Measurements from ENCODE around the gene KBTBD3.

KBTBD3 gene, protein sequence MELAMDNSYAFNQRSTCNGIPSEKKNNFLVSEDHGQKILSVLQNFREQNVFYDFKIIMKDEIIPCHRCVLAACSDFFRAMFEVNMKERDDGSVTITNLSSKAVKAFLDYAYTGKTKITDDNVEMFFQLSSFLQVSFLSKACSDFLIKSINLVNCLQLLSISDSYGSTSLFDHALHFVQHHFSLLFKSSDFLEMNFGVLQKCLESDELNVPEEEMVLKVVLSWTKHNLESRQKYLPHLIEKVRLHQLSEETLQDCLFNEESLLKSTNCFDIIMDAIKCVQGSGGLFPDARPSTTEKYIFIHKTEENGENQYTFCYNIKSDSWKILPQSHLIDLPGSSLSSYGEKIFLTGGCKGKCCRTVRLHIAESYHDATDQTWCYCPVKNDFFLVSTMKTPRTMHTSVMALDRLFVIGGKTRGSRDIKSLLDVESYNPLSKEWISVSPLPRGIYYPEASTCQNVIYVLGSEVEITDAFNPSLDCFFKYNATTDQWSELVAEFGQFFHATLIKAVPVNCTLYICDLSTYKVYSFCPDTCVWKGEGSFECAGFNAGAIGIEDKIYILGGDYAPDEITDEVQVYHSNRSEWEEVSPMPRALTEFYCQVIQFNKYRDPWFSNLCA

DNA sequence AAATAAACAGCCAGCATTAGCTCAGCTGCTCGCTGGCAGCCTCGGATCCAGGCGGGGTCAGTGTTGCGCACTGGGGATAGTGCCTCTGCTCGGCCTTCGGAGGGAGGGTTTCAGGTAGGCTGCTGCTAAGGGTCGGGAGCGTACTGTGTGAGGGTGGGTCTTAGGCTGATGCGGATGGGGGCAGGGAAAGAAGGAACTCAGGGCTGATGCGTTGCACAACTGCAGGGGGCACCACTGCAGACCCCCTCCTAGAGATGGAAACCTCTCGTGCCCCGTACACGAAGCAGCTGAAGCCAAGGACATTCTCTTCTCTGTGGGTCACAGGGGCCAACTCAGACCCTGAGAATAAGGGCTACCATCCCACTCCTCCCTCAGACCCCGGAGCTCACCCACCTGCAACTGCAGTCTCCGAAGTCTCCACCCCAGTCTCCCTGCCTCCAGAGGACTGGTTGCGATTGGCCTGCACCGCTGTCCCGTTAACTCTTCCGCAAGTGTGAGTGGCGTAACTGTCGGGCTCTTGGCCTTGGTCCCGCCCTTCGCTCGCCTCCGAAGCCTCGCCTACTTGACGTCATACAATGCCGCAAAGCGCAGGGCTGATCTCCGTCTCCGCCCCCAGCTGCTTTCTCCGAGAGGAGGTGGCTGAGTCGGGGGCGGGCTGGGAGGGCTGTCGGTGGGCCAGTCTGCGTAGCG lies at the start of gene KBTBD3:
TSS of gene KBTBD3 (minus strand) at position 429 of the 690 bp plus-strand sequence. CDS start 18,250 bp downstream, outside the sequence.
- peak; percentile 96 to 98 for DNase-seq

DNA sequence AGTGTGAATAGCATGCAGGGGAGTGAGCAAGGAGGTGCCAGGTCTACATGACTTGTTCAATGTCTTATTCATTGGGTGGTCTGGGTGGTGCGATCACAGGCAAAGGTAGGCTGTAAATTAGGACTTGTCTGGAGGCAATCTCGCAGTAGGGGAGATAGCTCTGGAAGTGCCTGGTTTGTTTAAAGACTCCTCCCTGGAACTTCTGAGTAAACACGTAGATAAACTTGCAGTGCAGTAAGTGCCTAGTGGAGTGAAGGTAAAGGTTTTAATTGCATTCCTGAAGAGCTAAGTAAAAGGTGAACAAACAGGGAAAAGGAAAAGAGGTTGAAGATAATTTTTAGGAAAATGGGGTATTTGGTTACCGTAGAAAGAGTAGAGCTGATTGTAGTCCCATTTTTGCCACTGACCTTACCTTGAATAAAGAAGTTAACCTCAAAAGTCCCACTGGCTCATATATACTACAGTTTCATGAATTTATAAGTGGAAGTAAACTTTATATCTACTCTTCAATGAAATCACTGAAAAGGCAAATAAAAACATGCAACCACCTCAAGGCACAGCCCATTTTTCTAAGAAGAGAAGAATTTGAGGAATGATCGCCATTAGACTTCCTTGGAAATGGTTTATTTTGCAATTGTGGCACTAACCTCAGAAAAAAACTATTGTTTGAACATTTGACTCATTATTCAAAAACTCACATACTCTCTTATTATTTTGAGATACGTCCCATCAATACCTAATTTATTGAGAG lies 44.6 kb upstream of the KBTBD3 start:
- no peak for DNase-seq

DNA sequence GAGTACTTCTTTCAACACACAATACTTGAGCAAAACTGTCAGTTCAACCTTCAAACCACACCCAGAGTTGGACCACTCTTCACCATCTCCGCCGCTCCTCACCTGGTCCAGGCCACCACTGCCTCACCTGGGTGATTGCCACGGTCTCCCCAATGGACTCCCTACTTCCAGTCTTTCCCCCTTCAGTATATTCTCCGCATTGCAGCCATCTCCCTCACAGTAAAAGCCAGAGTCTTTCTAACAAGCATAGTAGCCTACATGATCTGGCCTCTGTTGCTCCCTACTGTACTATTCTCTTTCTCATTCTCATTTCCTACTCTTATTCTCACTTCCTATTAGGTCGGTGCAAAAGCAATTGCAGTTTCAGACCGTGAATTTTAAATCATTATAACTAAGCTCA lies 28.8 kb upstream of the KBTBD3 start:
- no peak for DNase-seq

DNA sequence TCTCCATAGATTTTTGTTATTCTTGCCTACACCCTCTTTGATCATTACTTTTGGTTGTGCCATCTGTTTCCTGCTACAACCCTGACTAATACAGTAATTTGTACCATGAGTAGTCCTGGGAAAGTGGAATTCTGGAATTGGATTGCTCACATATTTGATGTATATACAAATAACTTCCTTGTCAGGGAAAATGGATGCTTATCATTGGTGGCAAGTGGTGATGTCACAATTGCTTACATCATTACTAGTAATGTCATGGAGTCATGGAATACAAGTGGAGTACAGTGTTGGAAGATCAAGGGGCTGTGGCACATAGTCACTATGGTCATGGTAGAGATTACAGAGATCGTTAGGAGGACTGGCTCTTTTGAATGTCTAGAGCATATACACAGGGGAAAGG lies 24.7 kb upstream of the KBTBD3 start:
- no peak for DNase-seq

DNA sequence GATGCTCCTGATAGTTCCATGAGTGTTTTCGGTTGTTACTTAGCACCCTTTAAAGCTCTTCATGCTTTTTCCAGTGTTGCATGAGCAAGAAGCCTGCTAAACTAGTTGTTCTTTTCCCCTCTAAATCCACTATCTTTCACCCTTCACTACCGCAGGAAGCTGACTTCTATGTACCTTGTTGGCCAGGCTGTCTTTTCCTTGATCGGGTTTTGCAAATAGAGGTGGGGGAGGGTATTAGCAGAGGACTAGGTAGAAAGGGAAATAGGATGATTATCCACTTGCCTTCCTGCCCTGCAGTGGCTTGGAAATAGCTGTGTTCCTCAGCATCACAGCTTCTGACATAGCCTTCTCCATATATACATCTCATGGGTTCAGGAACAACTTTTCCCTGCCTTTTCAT lies 24.2 kb upstream of the KBTBD3 start:
- DNase-seq, result no peak

DNA sequence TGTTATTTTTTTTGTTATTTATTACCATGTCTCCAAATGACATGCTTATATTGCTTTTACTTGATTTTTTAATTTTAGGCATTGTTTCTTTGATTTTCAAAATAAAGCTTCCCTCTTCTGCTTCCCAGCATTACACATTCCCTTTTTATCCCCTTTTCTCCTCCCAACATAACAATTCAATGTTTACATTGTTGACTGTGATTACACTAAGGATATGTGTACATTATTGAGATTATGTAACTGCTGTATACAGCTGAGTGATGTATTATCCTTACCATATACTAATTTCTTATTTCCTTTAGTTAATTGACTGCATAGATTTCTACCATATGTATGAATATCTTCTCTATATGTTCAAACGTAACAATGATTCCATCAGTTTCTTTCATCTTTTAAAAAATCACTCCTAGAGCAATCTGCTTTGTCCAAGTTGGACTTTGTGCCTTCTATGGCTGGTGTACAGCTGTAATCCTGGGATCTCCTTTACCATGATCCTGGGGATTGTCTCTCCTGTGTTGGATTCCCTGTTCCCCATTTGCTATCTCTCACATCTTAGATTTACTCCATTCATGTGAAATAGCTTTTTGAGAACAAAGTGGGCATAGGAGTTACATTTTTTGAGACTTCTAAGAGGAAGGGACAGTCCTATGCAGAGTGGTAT lies 21.9 kb upstream of the KBTBD3 start:
- no peak for DNase-seq

DNA sequence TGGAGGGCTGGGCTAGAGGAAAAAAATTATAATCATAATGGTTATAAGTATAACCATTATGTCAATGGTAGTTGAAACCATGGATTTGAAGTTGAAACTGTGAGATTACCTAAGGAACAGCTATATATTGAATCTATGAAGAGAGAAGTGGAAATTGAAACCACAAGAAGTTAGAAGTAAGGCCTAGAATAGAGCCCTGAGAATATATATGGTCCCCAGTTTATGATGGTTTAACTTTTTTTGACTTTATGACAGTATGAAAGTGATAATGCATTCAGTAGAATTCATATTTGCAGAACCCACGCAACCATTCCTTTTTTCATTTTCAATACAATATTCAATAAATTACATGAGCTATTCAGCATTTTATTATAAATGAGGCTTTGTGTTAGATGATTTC lies 15.3 kb upstream of the KBTBD3 start:
- DNase-seq, result no peak

DNA sequence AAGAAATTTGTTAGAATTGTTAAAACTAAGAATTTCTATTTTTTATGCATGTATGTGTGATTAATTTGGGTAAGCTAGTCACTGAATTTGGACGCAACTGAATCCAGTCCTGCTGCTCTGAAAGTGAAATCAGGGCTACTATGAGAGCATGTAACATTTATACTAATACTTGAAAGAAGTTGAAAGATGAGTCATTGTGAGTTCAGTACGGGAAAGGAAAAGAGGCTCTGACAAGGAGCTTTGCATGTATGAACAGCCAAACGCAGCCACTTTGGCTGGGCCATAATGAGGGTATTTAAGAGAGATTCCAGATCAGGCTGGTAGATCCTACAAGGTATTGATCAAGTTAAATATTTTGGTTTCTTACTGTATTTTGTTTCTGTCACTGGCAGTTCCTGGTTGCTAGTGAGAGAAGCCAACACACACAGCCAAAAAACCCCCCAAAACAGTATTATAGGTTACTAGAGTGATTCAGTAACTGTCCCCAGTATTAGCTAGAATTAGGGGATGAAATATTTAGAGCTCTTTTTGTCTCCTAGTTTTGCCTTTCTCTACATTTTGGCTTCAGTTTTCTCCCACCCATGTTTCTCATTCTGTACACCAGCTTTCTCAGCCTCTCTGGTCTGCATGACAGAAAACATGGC lies 14.5 kb upstream of the KBTBD3 start:
- DNase-seq, result no peak

DNA sequence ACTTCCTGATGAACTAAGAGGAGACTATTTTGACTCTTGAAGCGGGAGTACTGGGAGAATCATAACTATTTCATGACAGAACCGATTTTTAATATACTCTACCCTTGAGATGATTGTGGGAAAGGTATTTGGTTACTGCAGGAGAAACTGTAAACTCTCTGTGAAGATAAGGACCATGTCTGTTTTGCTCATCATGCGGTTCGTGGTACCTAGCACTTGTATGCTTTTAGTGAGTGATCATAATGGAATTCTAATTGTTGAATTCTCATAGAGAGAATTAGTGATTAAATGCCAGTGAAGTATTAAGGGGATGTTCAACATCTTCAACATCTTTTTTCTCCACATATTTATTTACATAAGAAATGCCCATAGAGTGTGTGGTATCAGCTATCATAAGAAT lies 11.7 kb upstream of the KBTBD3 start:
- no peak for DNase-seq

DNA sequence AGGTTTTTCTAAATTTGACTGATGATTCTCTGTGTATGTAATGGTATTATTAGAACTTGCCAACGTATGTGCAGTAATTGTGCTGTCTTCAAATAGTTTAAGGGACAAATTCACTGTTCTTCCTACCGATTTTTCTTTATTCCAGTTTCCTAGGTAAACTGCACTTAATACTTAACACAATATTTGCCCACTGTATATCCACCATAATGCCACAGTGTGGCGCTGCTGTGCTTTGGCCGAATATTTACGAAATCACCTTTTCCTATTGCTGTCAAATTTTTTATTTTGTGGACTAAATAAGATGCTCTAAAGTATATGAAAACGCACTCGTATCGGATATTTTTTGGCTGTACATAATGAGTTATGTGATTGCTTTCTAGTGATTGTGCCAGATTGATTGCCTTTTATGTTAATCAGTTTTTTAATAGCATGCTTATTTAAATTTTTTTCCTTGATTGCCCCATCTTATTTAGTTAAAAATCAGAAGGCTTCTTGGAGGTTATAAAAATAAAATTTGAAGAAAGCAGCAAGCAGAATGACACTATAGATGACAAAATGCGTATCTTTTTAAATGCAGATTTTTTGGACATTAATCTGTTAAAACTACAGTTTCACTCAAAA lies 10.8 kb upstream of the KBTBD3 start:
- DNase-seq, result peak; percentile 22 to 43

DNA sequence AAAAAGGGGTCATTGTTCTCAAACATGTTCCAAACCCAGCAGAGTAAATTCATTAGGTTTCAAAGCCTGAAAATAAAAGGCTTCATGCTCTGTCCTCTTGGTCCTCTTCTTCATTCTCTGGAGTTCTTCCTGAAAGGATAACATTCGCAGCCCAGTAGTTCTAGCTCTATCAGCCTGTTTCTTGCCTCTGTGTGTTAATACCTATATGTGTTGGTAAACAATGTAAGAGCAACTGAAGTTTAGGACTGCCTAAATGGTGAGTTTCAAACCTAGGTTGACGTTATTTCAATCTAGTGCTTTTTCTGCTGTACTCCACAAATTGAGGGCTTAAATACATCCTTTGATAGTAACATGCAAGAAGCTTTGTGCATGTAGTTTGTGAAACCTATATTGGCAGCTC lies 9.7 kb upstream of the KBTBD3 start:
- no peak for DNase-seq

DNA sequence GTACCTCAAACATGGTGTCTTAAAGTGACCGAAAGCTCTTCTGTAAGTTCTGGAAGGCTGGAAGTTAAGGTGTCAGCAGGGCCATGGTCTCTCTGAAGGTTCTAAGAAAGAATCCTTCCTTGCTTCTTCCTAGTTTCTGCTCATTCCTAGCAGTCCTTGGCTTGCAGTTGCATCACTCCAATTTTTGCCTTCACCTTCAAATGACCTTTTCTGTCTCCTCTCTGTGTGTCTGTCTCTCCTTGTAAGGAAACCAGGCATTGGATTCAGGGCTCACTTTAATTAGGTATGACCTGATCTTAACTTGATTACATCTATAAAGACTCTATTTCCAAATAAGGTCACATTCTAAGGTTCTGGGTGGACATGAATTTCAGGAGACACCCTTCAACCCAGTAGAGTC lies 9.0 kb upstream of the KBTBD3 start:
- no peak for DNase-seq

DNA sequence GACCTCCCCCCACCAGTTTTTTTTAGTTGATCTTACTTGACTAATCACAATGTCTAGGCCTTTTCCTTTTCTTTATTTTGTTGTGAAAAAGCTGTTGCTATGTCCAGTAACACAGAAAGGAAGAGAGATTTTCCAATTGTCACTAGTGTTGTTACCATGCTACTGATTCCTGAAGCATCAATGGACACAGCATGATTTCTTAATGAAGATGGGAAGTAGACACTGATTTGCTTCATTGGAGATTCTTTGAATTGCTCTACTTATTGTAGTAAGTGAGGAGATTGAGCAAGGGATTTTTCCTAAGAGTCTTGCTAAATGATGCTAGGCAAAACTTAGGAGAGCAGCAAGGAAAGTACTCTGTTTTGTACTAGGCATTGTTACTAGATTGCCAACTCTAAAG lies 4.9 kb upstream of the KBTBD3 start:
- no peak for DNase-seq

DNA sequence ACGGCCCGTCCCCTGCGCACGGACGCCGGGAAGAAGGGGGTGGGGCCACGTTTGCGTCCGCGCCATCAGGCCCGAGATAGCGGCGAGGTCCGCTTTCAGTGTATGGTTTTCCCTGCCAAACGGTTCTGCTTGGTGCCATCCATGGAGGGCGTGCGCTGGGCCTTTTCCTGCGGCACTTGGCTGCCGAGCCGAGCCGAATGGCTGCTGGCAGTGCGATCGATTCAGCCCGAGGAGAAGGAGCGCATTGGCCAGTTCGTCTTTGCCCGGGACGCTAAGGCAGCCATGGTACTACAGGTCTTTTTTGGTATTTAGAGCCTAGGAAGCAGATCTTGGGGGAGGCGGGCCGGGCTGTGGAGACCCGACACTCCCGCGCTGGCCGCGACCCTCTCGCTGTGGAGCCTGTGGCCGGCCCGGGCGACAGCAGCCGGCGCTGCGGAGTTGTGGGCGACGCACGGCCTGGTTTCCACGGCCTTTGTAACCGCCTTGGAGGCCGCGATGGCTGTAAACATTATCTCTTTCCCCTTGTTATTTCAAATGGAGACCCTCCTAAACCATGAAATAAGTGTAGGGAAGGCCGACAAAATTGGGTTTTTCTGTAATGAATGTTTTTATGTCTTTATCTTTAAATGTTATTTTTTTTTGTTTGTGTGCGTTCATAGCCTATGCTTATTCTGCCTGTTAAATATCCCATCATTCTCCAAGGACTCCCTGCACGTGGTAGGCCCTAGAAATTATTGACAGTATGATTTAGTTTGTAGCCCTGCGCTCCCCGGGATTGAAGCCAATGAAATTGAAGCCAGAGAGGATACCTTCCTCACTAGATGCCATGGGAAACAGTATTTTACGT lies 685 bp upstream of the KBTBD3 start, which contains the start of gene AASDHPPT:
TSS of gene AASDHPPT (plus strand) at position 54 of the 847 bp plus-strand sequence. CDS start at position 103, 49 bp downstream.
- DNase-seq, result peak in 1 of 2 experiments; percentile 61

DNA sequence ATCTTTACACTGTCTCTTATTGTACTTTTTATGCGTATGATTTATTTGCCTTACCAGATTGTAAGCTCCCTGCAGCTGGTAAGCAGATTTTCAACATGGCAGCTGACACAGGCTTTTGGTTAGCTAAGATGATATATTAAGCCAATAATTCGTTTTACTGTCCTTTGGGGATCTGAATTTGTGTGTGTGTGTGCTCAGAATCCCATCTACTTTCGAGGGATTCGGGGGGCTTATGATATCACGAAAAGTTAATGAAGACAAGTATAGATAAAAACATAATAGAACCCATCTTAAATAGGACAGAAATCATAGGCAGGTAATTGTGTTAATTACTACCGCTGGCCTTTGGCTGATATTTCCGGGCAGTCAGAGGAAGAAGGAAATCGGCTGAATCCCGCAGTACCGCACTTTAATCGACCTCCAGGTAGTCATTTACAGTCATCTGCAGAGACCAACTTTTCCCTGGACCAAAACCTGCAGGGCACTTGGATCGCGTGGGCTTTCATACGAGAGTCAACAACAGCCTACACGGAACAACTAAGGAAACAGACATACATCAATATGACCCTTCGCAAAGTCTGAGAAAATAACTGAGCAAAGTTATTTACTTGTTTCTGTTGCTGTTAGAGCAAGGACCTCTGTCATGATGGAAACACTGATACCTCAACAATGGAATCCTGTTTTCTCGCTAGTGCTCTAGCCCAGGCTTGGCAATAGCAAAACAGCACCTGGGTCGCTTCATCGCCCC lies 802 bp downstream of the KBTBD3 start:
- DNase-seq, result peak in 1 of 2 experiments; percentile 62

DNA sequence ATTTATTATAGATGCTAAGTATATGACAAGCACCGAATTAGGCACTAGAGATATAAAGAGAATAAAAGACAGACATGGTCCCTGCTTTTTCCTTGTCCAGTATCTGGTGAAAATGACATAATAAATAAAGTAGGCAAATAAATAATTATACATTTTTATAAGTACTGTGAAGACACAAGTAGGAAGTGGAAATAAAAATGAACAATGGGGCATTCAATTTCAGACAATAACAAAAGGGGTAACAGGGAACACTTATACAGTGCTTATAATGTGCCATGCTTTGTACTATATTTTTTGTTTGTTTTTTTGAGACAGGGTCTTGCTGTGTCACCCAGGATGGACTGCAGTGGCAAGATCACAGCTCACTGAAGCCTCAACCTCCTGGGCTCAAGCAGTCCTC lies 4.3 kb downstream of the KBTBD3 start:
- no peak for DNase-seq

DNA sequence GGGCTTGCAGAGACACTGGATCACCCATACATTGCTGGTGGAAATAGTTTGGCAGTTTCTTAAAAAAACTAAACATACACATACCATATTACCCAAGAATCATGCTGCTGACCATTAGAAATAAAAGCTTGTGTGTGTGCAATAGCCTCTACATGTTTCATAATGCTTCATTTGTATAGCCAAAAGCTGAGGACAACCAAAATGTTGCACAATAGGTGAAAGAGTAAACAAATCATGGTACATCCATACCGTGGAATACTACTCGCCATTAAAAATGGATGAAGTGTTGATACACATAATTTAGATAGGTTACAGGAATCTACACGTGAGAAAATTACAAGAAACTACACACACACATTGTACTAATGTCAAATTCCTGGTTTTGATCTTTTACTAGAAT lies 6.5 kb downstream of the KBTBD3 start:
- no peak for DNase-seq

DNA sequence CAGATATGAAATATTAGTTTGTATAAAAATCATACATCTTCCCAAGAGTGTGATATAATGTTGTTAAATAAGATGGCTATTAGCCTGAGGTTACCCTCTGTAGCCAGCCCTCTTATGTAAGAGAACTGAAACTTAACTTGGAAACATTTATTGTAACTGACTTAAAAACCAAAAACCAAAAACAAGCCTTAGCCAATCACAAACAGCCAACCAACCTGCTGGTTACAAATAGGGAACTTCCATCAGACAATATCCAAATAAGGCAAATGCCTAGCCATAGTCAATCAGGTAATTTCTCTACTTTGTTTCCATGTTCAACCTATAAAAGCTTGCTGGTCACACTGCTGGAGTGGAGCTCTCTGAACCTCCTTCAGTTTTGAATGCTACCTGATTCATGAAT lies 14.1 kb downstream of the KBTBD3 start:
- DNase-seq, result no peak

Data from NCI-H524 (cell line).